HL-60 (cell line): Measurements from ENCODE around the gene RIMS3.

ENCODE experiments used
- DNase-seq, 2 experiments: peaks; one replicate each; pipeline ENCODE4 v3.0.0-alpha.2; 2010 to 2020; ENCODE audit warnings: low read depth in 1 of 2, low spot score in 1 of 2
- H3K27ac ChIP-seq: fragments of 250-450 bp; sonication (Bioruptor Pico); replicated peaks from 2 replicates; pipeline ENCODE4 v1.5.1; 2020; ENCODE audit warnings: mild to moderate bottlenecking, moderate library complexity
- H3K27me3 ChIP-seq: fragments of 250-450 bp; sonication (Bioruptor Pico); 2 replicates; pipeline ENCODE4 v1.5.1; 2021; ENCODE audit warnings: mild to moderate bottlenecking, moderate library complexity; ENCODE audit not compliant: insufficient read depth, poor library complexity, severe bottlenecking
- H3K4me3 ChIP-seq: replicated peaks from 2 replicates; pipeline ENCODE4 v1.5.1; 2011; ENCODE audit warnings: mild to moderate bottlenecking, control low read depth, low read length; ENCODE audit not compliant: insufficient read depth
- GABPA ChIP-seq: IDR thresholded peaks from 2 replicates; pipeline ENCODE4 v1.6.1; 2012; ENCODE audit warnings: low read depth
- POLR2AphosphoS5 ChIP-seq: IDR thresholded peaks from 2 replicates; pipeline ENCODE4 v1.6.1; 2012; ENCODE audit warnings: low read depth
- REST ChIP-seq: IDR thresholded peaks from 2 replicates; pipeline ENCODE4 v1.6.1; 2012; ENCODE audit warnings: low read depth; ENCODE audit not compliant: insufficient replicate concordance
- SPI1 ChIP-seq: IDR thresholded peaks from 2 replicates; pipeline ENCODE4 v1.6.1; 2012; ENCODE audit warnings: low read depth, mild to moderate bottlenecking, borderline replicate concordance
- TF ChIP-seq, protein P1 (sequence below): IDR thresholded peaks from one replicate; pipeline ENCODE4 v1.5.1; 2011; ENCODE audit warnings: low read length, control low read depth, inconsistent platforms; ENCODE audit not compliant: insufficient read depth

Gene RIMS3

GRCh38 chr1:40679165-40679953, 13.9 kb upstream of the RIMS3 start:
- Histone ChIP-seq H3K4me3 (no peak overlapping the region), H3K27me3 (no peaks in the 10 kb centered on the region), H3K27ac (no peak overlapping the region)
- no peak for DNase-seq
- TF ChIP-seq, protein P1, sequence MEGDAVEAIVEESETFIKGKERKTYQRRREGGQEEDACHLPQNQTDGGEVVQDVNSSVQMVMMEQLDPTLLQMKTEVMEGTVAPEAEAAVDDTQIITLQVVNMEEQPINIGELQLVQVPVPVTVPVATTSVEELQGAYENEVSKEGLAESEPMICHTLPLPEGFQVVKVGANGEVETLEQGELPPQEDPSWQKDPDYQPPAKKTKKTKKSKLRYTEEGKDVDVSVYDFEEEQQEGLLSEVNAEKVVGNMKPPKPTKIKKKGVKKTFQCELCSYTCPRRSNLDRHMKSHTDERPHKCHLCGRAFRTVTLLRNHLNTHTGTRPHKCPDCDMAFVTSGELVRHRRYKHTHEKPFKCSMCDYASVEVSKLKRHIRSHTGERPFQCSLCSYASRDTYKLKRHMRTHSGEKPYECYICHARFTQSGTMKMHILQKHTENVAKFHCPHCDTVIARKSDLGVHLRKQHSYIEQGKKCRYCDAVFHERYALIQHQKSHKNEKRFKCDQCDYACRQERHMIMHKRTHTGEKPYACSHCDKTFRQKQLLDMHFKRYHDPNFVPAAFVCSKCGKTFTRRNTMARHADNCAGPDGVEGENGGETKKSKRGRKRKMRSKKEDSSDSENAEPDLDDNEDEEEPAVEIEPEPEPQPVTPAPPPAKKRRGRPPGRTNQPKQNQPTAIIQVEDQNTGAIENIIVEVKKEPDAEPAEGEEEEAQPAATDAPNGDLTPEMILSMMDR: no peak
- no peak for TF ChIP-seq SPI1
- TF ChIP-seq GABPA: no peak
- no peak for TF ChIP-seq REST
- no peak for TF ChIP-seq POLR2AphosphoS5

DNA sequence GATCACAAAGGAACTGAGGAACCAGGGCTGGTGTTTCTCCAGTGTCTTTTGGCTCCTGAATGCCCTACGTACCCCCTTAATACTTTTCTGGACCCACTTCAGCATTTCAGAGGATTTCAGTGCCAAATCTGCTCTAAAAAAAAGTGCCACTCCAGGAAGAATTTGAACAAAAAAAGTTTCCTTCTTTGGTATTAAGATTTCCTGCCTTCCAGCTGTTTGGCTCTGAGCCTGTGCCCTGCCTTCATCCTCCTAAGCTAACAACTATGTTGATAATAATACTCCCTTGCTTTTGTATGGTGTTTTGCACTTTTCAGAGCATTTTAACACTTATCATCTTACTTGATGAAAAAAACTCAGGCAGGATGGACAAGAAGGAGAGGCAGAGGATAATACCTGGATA, 11.0 kb upstream of the RIMS3 start:
- no peak for DNase-seq

GRCh38 chr1:40673452-40673851, 8.0 kb upstream of the RIMS3 start:
- no peak overlapping the region for H3K27ac ChIP-seq
- DNase-seq: no peak
- no peak overlapping the region for H3K4me3 ChIP-seq
- H3K27me3 ChIP-seq: no peaks in the 10 kb centered on the region
- TF ChIP-seq GABPA: no peak
- TF ChIP-seq POLR2AphosphoS5: no peak
- TF ChIP-seq, protein P1: no peak
- TF ChIP-seq SPI1: no peak
- TF ChIP-seq REST: no peak

More for the DNA sequence above, 11.0 kb upstream of the RIMS3 start:
- H3K4me3 ChIP-seq: no peak overlapping the region
- no peak for TF ChIP-seq POLR2AphosphoS5
- no peak for TF ChIP-seq REST
- TF ChIP-seq, protein P1: no peak
- TF ChIP-seq GABPA: no peak
- no peak for TF ChIP-seq SPI1
- no peaks in the 10 kb centered on the region for H3K27me3 ChIP-seq
- H3K27ac ChIP-seq: no peak overlapping the region
